Caco-2 (cell line): ENCODE data around the gene SORBS2. TPM values are rescaled to one million over a fixed set of nuclear protein-coding genes. Genes with fewer than 3 reads are reported as not detected.

Experiments used
- BruUV-seq: library from RNA; stranded (reverse); fragments of 400-500 nt; replicated peaks from 2 replicates; lab custom pipeline; 2021; lab: Mats Ljungman, UMichigan
- CTCF ChIA-PET: fragments of 300-600 bp; sonication (Branson Sonifier 250); formaldehyde crosslinking; loops from one replicate; lab custom pipeline; 2022; ENCODE audit warnings: antibody characterized with exemption; lab: Charles Lee
- POLR2A ChIA-PET: fragments of 300-600 bp; sonication (Branson Sonifier 250); formaldehyde crosslinking; loops from one replicate; lab custom pipeline; 2022; ENCODE audit warnings: antibody characterized with exemption; lab: Charles Lee
- DNase-seq, 2 experiments: peaks; one replicate each; pipeline versions ENCODE4 v3.0.0 to v3.0.0-alpha.2; 2020 to 2022
- H3K27me3 ChIP-seq: replicated peaks from 2 replicates; pipeline ENCODE4 v1.6.0; 2011; ENCODE audit warnings: low read length; ENCODE audit not compliant: control insufficient read depth, insufficient read depth
- H3K36me3 ChIP-seq: 2 replicates; pipeline ENCODE4 v1.5.1; 2011; ENCODE audit warnings: low read length; ENCODE audit not compliant: control insufficient read depth, insufficient read depth
- H3K4me1 ChIP-seq: fragments of 250-450 bp; sonication (Bioruptor Pico); 2 replicates; pipeline ENCODE4 v1.5.1; 2020; ENCODE audit warnings: mild to moderate bottlenecking
- H3K4me3 ChIP-seq: 2 replicates; pipeline ENCODE4 v1.5.1; 2011; ENCODE audit warnings: low read depth, mild to moderate bottlenecking, control low read depth, low read length
- H3K9me3 ChIP-seq: fragments of 250-450 bp; sonication (Bioruptor Pico); 2 replicates; pipeline ENCODE4 v1.5.1; 2020; ENCODE audit warnings: mild to moderate bottlenecking, moderate library complexity
- H3K27ac Mint-ChIP-seq: one replicate; pipeline ENCODE4 v1.8.0; 2022; ENCODE audit warnings: mixed read lengths; ENCODE audit not compliant: unreplicated experiment
- H3K27me3 Mint-ChIP-seq: one replicate; pipeline ENCODE4 v1.8.0; 2022; ENCODE audit warnings: mixed read lengths; ENCODE audit not compliant: insufficient read depth, unreplicated experiment
- H3K36me3 Mint-ChIP-seq: one replicate; pipeline ENCODE4 v1.8.0; 2022; ENCODE audit warnings: mild to moderate bottlenecking, mixed read lengths; ENCODE audit not compliant: insufficient read depth, unreplicated experiment
- H3K4me1 Mint-ChIP-seq: one replicate; pipeline ENCODE4 v1.8.0; 2022; ENCODE audit warnings: low read depth, mixed read lengths; ENCODE audit not compliant: unreplicated experiment
- H3K4me3 Mint-ChIP-seq: one replicate; pipeline ENCODE4 v1.8.0; 2022; ENCODE audit warnings: mild to moderate bottlenecking, moderate library complexity, mixed read lengths; ENCODE audit not compliant: unreplicated experiment
- H3K9me3 Mint-ChIP-seq: one replicate; pipeline ENCODE4 v1.8.0; 2022; ENCODE audit warnings: mixed read lengths; ENCODE audit not compliant: unreplicated experiment
- CTCF ChIP-seq, 2 experiments: fragments of 200-600 bp in 1 of 2; IDR thresholded peaks; 1 replicate in 1 of 2; 2 replicates in 1 of 2; pipeline versions ENCODE4 v1.5.1 to v1.8.0; 2011 to 2022; ENCODE audit warnings: antibody characterized with exemption in 1 of 2, control low read depth in 1 of 2, inconsistent platforms in 1 of 2, low read depth in 1 of 2, low read length in 1 of 2, mild to moderate bottlenecking in 1 of 2, moderate library complexity in 1 of 2; ENCODE audit not compliant: insufficient read depth in 1 of 2, severe bottlenecking in 1 of 2, unreplicated experiment in 1 of 2
- intact Hi-C: fragments of 100-400 bp; cut with micrococcal nuclease; formaldehyde crosslinking; loops from one replicate; pipeline ENCODE4 v1.10.0; 2022; ENCODE audit not compliant: unreplicated experiment
- total RNA-seq: library from RNA; stranded (reverse); gene quantifications from 2 replicates; pipeline ENCODE4 v1.2.3, GENCODE V29; 2022

SORBS2 gene
- total RNA-seq, 1 experiment from 2014 or later: 47.7 TPM

GRCh38 chr4:185734930-185735329 lies 77.1 kb downstream of the SORBS2 start:
- intact Hi-C loops: no loop called here
- H3K4me3 ChIP-seq: no peak overlapping the region
- H3K36me3 ChIP-seq: no peaks in the 10 kb centered on the region
- DNase-seq: no peak
- H3K36me3 Mint-ChIP-seq: peaks cover 5% of the 10 kb centered on the region
- no peaks in the 10 kb centered on the region for H3K9me3 Mint-ChIP-seq
- H3K27me3 Mint-ChIP-seq: no peaks in the 10 kb centered on the region
- no peaks in the 10 kb centered on the region for H3K4me1 Mint-ChIP-seq
- no peak for TF ChIP-seq CTCF (IDR thresholded peaks at IDR 0.05; ENCODE audit: insufficient read depth in 1 of 2, low read depth in 1 of 2, low read length in 1 of 2, severe bottlenecking in 1 of 2, unreplicated experiment in 1 of 2)
- no TSS peak for BruUV-seq
- no peaks in the 10 kb centered on the region for H3K9me3 ChIP-seq
- no peak overlapping the region for H3K4me3 Mint-ChIP-seq
- H3K27me3 ChIP-seq: no peaks in the 10 kb centered on the region
- ChIA-PET CTCF (no interaction called here), POLR2A (no interaction called here)
- H3K27ac Mint-ChIP-seq: no peak overlapping the region
- H3K4me1 ChIP-seq: no peaks in the 10 kb centered on the region

- Mint-ChIP-seq H3K27me3 (no peaks in the 10 kb centered on the region), H3K27ac (no peak overlapping the region), H3K4me3 (no peak overlapping the region), H3K9me3 (no peaks in the 10 kb centered on the region), H3K4me1 (no peaks in the 10 kb centered on the region), H3K36me3 (peaks cover 5% of the 10 kb centered on the region)
- intact Hi-C loops: no loop called here
- no peaks in the 10 kb centered on the region for H3K4me1 ChIP-seq
- TF ChIP-seq CTCF (IDR thresholded peaks at IDR 0.05; ENCODE audit: insufficient read depth in 1 of 2, low read depth in 1 of 2, low read length in 1 of 2, severe bottlenecking in 1 of 2, unreplicated experiment in 1 of 2): no peak
- no peak for DNase-seq
- ChIA-PET POLR2A (no interaction called here), CTCF (no interaction called here)
- H3K27me3 ChIP-seq: no peaks in the 10 kb centered on the region
- no peaks in the 10 kb centered on the region for H3K9me3 ChIP-seq
- H3K36me3 ChIP-seq: no peaks in the 10 kb centered on the region
- no peak overlapping the region for H3K4me3 ChIP-seq
- no TSS peak for BruUV-seq
These were observed 77.8 kb downstream of the SORBS2 start for GRCh38 chr4:185734214-185734613.

- no TSS peak for BruUV-seq
- H3K4me3 ChIP-seq: no peak overlapping the region
- Mint-ChIP-seq H3K27me3 (no peaks in the 10 kb centered on the region), H3K27ac (no peak overlapping the region), H3K36me3 (peaks cover 5% of the 10 kb centered on the region), H3K4me3 (no peak overlapping the region), H3K4me1 (no peaks in the 10 kb centered on the region), H3K9me3 (no peaks in the 10 kb centered on the region)
- no peak for TF ChIP-seq CTCF (IDR thresholded peaks at IDR 0.05; ENCODE audit: insufficient read depth in 1 of 2, low read depth in 1 of 2, low read length in 1 of 2, severe bottlenecking in 1 of 2, unreplicated experiment in 1 of 2)
- no peaks in the 10 kb centered on the region for H3K9me3 ChIP-seq
- no peaks in the 10 kb centered on the region for H3K36me3 ChIP-seq
- intact Hi-C loops: no loop called here
- ChIA-PET CTCF (no interaction called here), POLR2A (no interaction called here)
- H3K4me1 ChIP-seq: no peaks in the 10 kb centered on the region
- H3K27me3 ChIP-seq: no peaks in the 10 kb centered on the region
- DNase-seq: no peak
These were observed 81.0 kb downstream of the SORBS2 start for GRCh38 chr4:185730849-185731608.
